IMR-90 (cell line): Measurements from ENCODE around the gene MPPED1. TPM values are rescaled to one million over a fixed set of nuclear protein-coding genes. Genes with fewer than 3 reads are reported as not detected.

Experiments used
- ATAC-seq: fragments of 200-7000 bp; cut with Tn5 transposase; 2 replicates; pipeline ENCODE4 v1.9.1; 2020; ENCODE audit warnings: low read depth, mild to moderate bottlenecking, moderate library complexity
- BruUV-seq: library from RNA; stranded (reverse); fragments of 400-500 nt; replicated peaks from 2 replicates; lab custom pipeline; 2021; lab: Mats Ljungman, UMichigan
- CTCF ChIA-PET: fragments of 300-600 bp; formaldehyde crosslinking; extraction: SDS; loops from one replicate; lab custom pipeline; 2021; ENCODE audit warnings: antibody characterized with exemption; lab: Yijun Ruan, JAX
- POLR2A ChIA-PET: fragments of 300-600 bp; sonication (Branson Sonifier 250); formaldehyde crosslinking; loops from one replicate; lab custom pipeline; 2022; ENCODE audit warnings: antibody characterized with exemption; ENCODE audit not compliant: unreplicated experiment; lab: Charles Lee
- DNase-seq: peaks from one replicate; pipeline ENCODE4 v3.0.0; 2013
- H2AFZ ChIP-seq: replicated peaks from 2 replicates; pipeline ENCODE3; 2013; ENCODE audit warnings: low read length, mild to moderate bottlenecking; ENCODE audit not compliant: poor library complexity
- H2AK5ac ChIP-seq: 2 replicates; pipeline ENCODE4 v1.6.1; 2013; ENCODE audit warnings: low read depth, low read length, inconsistent platforms
- H2AK9ac ChIP-seq: replicated peaks from 2 replicates; pipeline ENCODE3; 2013; ENCODE audit warnings: mild to moderate bottlenecking, low read depth, low read length, moderate library complexity; ENCODE audit not compliant: poor library complexity
- H2BK120ac ChIP-seq: 2 replicates; pipeline ENCODE4 v1.6.1; 2013; ENCODE audit warnings: low read depth, low read length, inconsistent platforms
- H2BK15ac ChIP-seq: 3 replicates; pipeline ENCODE4 v1.6.1; 2013; ENCODE audit warnings: low read depth, low read length, inconsistent platforms
- H2BK20ac ChIP-seq: 2 replicates; pipeline ENCODE4 v1.6.1; 2013; ENCODE audit warnings: low read depth, mild to moderate bottlenecking, inconsistent platforms, low read length, moderate library complexity
- H2BK5ac ChIP-seq: 2 replicates; pipeline ENCODE4 v1.6.1; 2013; ENCODE audit warnings: mild to moderate bottlenecking, low read depth, low read length, inconsistent platforms; ENCODE audit not compliant: poor library complexity, severe bottlenecking
- H3K14ac ChIP-seq: replicated peaks from 2 replicates; pipeline ENCODE4 v1.6.1; 2013; ENCODE audit warnings: low read depth, low read length, inconsistent platforms
- H3K18ac ChIP-seq: 2 replicates; pipeline ENCODE4 v1.6.1; 2013; ENCODE audit warnings: low read depth, low read length, control low read depth
- H3K23ac ChIP-seq: 2 replicates; pipeline ENCODE4 v1.6.1; 2013; ENCODE audit warnings: low read depth, low read length, inconsistent platforms
- H3K27ac ChIP-seq: 2 replicates; pipeline ENCODE4 v1.5.1; 2013; ENCODE audit warnings: mild to moderate bottlenecking, control low read depth, low read length; ENCODE audit not compliant: insufficient read depth
- H3K27me3 ChIP-seq: 2 replicates; pipeline ENCODE4 v1.6.1; 2013; ENCODE audit warnings: low read length; ENCODE audit not compliant: control insufficient read depth, insufficient read depth
- H3K36me3 ChIP-seq: 2 replicates; pipeline ENCODE4 v1.6.1; 2013; ENCODE audit warnings: low read length, mixed read lengths; ENCODE audit not compliant: control insufficient read depth, insufficient read depth
- H3K4ac ChIP-seq: 2 replicates; pipeline ENCODE4 v1.6.1; 2013; ENCODE audit warnings: low read depth, low read length, inconsistent platforms
- H3K4me1 ChIP-seq: 2 replicates; pipeline ENCODE4 v1.6.1; 2013; ENCODE audit warnings: low read length, mixed read lengths; ENCODE audit not compliant: control insufficient read depth, insufficient read depth
- H3K4me2 ChIP-seq: 2 replicates; pipeline ENCODE4 v1.6.1; 2013; ENCODE audit warnings: low read depth, mild to moderate bottlenecking, control low read depth, low read length, moderate library complexity
- H3K4me3 ChIP-seq: 2 replicates; pipeline ENCODE4 v1.5.1; 2013; ENCODE audit warnings: low read depth, mild to moderate bottlenecking, control low read depth, low read length, moderate library complexity; ENCODE audit not compliant: insufficient read depth
- H3K56ac ChIP-seq: 2 replicates; pipeline ENCODE4 v1.6.1; 2013; ENCODE audit warnings: low read length, inconsistent platforms; ENCODE audit not compliant: insufficient read depth; ENCODE audit errors: extremely low read depth
- H3K79me1 ChIP-seq, 2 experiments: 2 replicates each; pipeline ENCODE4 v1.6.1; 2013; ENCODE audit warnings: low read length in 2 of 2, inconsistent platforms in 1 of 2, low read depth in 1 of 2
- H3K9ac ChIP-seq: 2 replicates; pipeline ENCODE4 v1.6.1; 2013; ENCODE audit warnings: low read depth, low read length, control low read depth
- H3K9me1 ChIP-seq: 2 replicates; pipeline ENCODE4 v1.6.1; 2013; ENCODE audit warnings: low read length, inconsistent platforms; ENCODE audit not compliant: insufficient read depth
- H3K9me3 ChIP-seq: 2 replicates; pipeline ENCODE4 v1.6.1; 2013; ENCODE audit warnings: low read length; ENCODE audit not compliant: control insufficient read depth, insufficient read depth
- H4K20me1 ChIP-seq: 2 replicates; pipeline ENCODE4 v1.6.1; 2013; ENCODE audit warnings: low read length, inconsistent platforms; ENCODE audit not compliant: insufficient read depth
- H4K5ac ChIP-seq: 2 replicates; pipeline ENCODE4 v1.6.1; 2013; ENCODE audit warnings: mild to moderate bottlenecking, low read depth, low read length, control low read depth
- H4K8ac ChIP-seq, 2 experiments: 2 replicates each; pipeline ENCODE4 v1.6.1; 2013; ENCODE audit warnings: low read depth in 2 of 2, low read length in 2 of 2, control low read depth in 1 of 2, inconsistent platforms in 1 of 2
- H4K91ac ChIP-seq: 2 replicates; pipeline ENCODE4 v1.6.1; 2013; ENCODE audit warnings: low read depth, low read length, inconsistent platforms; ENCODE audit not compliant: insufficient read depth
- BHLHE40 ChIP-seq: fragments of 150-350 bp; IDR thresholded peaks from 2 replicates; pipeline ENCODE4 v1.6.1; 2016; ENCODE audit warnings: mild to moderate bottlenecking, low read depth, low read length
- CEBPB ChIP-seq: IDR thresholded peaks from 2 replicates; pipeline ENCODE4 v1.6.1; 2012; ENCODE audit warnings: low read depth, low read length, improper control_type of control experiment
- CTCF ChIP-seq: conservative IDR thresholded peaks from 2 replicates; pipeline ENCODE4 v1.5.1; 2012; ENCODE audit warnings: mild to moderate bottlenecking, low read depth, low read length, improper control_type of control experiment
- FOS ChIP-seq: fragments of 150-350 bp; IDR thresholded peaks from 2 replicates; pipeline ENCODE4 v1.6.1; 2016; ENCODE audit warnings: low read depth, low read length
- MXI1 ChIP-seq: IDR thresholded peaks from 2 replicates; pipeline ENCODE4 v1.6.1; 2012; ENCODE audit warnings: low read depth, mild to moderate bottlenecking, low read length, moderate library complexity, borderline replicate concordance
- SMC3 ChIP-seq: fragments of 150-350 bp; IDR thresholded peaks from 2 replicates; pipeline ENCODE4 v1.6.1; 2016; ENCODE audit warnings: low read depth, mild to moderate bottlenecking, antibody characterized with exemption, low read length, moderate library complexity
- WGBS, 2 experiments: methylation state at CpG; one replicate each; pipeline versions ENCODE4 v1.1.5 to v1.1.7; 2013; ENCODE audit warnings: missing lambda C conversion rate in 2 of 2; ENCODE audit not compliant: insufficient read length in 1 of 2; ENCODE audit errors: extremely low coverage in 2 of 2; 5-methylcytosine and 5-hydroxymethylcytosine counted together
- dilution Hi-C: fragments of 300-500 bp; cut with HindIII; formaldehyde crosslinking; loops from one replicate; pipeline ENCODE4 v1.14.3; 2018; ENCODE audit warnings: low sequenced_read_pairs; ENCODE audit not compliant: unreplicated experiment
- in situ Hi-C: fragments of 300-500 bp; cut with MboI; formaldehyde crosslinking; loops from 3 replicates; pipeline ENCODE4 v1.14.3; 2019; ENCODE audit warnings: low sequenced_read_pairs, inconsistent platforms, mixed read lengths
- intact Hi-C: fragments of 100-400 bp; cut with micrococcal nuclease; formaldehyde crosslinking; loops from 2 replicates; pipeline ENCODE4 v1.10.0; 2022
- polyA plus RNA-seq, 3 experiments: library from polyadenylated mRNA; depleted of rRNA; stranded (reverse); fragments of >200 nt; gene quantifications; 2 replicates each; pipeline ENCODE4 v1.2.3, GENCODE V29; 2012; ENCODE audit warnings: low replicate concordance in 1 of 3
- total RNA-seq: library from RNA; depleted of rRNA; stranded (reverse); fragments of >200 nt; gene quantifications from 2 replicates; pipeline ENCODE4 v1.2.3, GENCODE V29; 2012

MPPED1 gene
- total and polyA plus RNA-seq, 2 of the 4 experiments (the other 2 are of a cell fraction): not detected

GRCh38 chr22:43427296-43428004 is 15.6 kb downstream of the MPPED1 start:
- Histone ChIP-seq H2AK9ac (peak overlapping the region; percentile 16), H4K20me1 (no peaks in the 10 kb centered on the region), H3K23ac (no peak overlapping the region), H3K79me1 (no peaks in the 10 kb centered on the region), H2AK5ac (no peak overlapping the region), H3K9me1 (no peaks in the 10 kb centered on the region), H4K91ac (no peak overlapping the region), H4K8ac (no peak overlapping the region), H2BK120ac (no peak overlapping the region), H3K4ac (no peak overlapping the region), H3K4me1 (no peaks in the 10 kb centered on the region), H2BK15ac (no peak overlapping the region), H3K27ac (no peak overlapping the region), H3K56ac (no peak overlapping the region), H3K9ac (no peak overlapping the region), H3K36me3 (no peaks in the 10 kb centered on the region), H3K14ac (no peak overlapping the region), H4K5ac (no peak overlapping the region), H2AFZ (no peak overlapping the region), H3K4me3 (no peak overlapping the region), H3K9me3 (no peaks in the 10 kb centered on the region), H3K27me3 (peaks cover 31% of the 10 kb centered on the region), H2BK20ac (no peak overlapping the region), H3K4me2 (no peak overlapping the region), H2BK5ac (no peak overlapping the region), H3K18ac (no peak overlapping the region)
- WGBS, 2 experiments: 45% methylated on average over 10 of the region's 23 CpGs; no CpG with 5 or more reads in 1 of the 2 experiments
- POLR2A ChIA-PET: no interaction called here
- in situ Hi-C loops (no loop called here), dilution Hi-C loops (no loop called here), intact Hi-C loops (no loop called here)
- CTCF ChIA-PET: no interaction called here
- TF ChIP-seq SMC3 (no peak), CTCF (no peak), FOS (no peak), CEBPB (no peak), MXI1 (no peak), BHLHE40 (no peak)
- ATAC-seq: no peak
- no peak for DNase-seq
- BruUV-seq: no TSS peak
